Uterus (tissue), 4 donors: ENCODE results near the gene STK33. TPM values are rescaled to one million over a fixed set of nuclear protein-coding genes. Genes with fewer than 3 reads are reported as not detected.

ENCODE experiments used
- DNase-seq, 2 donors: peaks; one replicate each; pipeline ENCODE4 v3.0.0-alpha.2; 2019 to 2020
- H3K27ac ChIP-seq, 2 donors: fragments of 200-600 bp; sonication (generic); 1 replicate in 1 of 2; 2 replicates in 1 of 2; pipeline ENCODE4 v1.5.1; 2016 to 2018
- H3K27me3 ChIP-seq, 2 donors: fragments of 200-600 bp; sonication (generic); one replicate each; pipeline ENCODE4 v1.5.1; 2018 to 2019; ENCODE audit warnings: control low read depth in 1 of 2
- H3K36me3 ChIP-seq, 2 donors: fragments of 200-600 bp; sonication (generic); one replicate each; pipeline ENCODE4 v1.5.1; 2019; ENCODE audit warnings: control low read depth in 1 of 2
- H3K4me1 ChIP-seq, 2 donors: fragments of 200-600 bp; sonication (generic); one replicate each; pipeline ENCODE4 v1.5.1; 2018 to 2019; ENCODE audit warnings: control low read depth in 1 of 2
- H3K4me3 ChIP-seq, 2 donors: fragments of 200-600 bp; sonication (generic); 1 replicate in 1 of 2; 2 replicates in 1 of 2; pipeline ENCODE4 v1.5.1; 2018 to 2019; ENCODE audit warnings: mild to moderate bottlenecking in 1 of 2
- H3K9me3 ChIP-seq, 2 donors: fragments of 200-600 bp; sonication (generic); one replicate each; pipeline ENCODE4 v1.5.1; 2019; ENCODE audit warnings: control low read depth in 1 of 2
- POLR2A ChIP-seq, 2 donors: fragments of 450-650 bp; IDR thresholded peaks; one replicate each; pipeline ENCODE4 v1.6.1; 2016; ENCODE audit warnings: antibody characterized with exemption in 2 of 2, mild to moderate bottlenecking in 1 of 2, moderate library complexity in 1 of 2
- intact Hi-C: fragments of 100-400 bp; cut with DNase I; formaldehyde crosslinking; loops from one replicate; pipeline ENCODE4 v1.15.1; 2023; ENCODE audit warnings: low total_unique reads
- total RNA-seq, 4 donors: library from RNA; depleted of rRNA in 3 of 4; stranded (reverse); fragments of >200 nt in 3 of 4; gene quantifications; one replicate each; pipeline versions ENCODE4 v1.1.0 to v1.2.4, GENCODE V29; 2014 to 2023
- TF ChIP-seq, protein P1 (sequence below), 4 experiments: fragments of 200-600 bp in 2 of 4; fragments of 450-650 bp in 2 of 4; sonication (generic) in 2 of 4; IDR thresholded peaks; one replicate each; pipeline ENCODE4 v1.5.1; 2016 to 2019; ENCODE audit warnings: antibody characterized with exemption in 4 of 4, mild to moderate bottlenecking in 2 of 4, moderate library complexity in 1 of 4
- donor health status: DM: yes; HTN: yes; CAD: no.

The STK33 gene
- total RNA-seq, 4 donors from 2014 or later = 12.4 to 30.7 (median 30.2) TPM

DNA sequence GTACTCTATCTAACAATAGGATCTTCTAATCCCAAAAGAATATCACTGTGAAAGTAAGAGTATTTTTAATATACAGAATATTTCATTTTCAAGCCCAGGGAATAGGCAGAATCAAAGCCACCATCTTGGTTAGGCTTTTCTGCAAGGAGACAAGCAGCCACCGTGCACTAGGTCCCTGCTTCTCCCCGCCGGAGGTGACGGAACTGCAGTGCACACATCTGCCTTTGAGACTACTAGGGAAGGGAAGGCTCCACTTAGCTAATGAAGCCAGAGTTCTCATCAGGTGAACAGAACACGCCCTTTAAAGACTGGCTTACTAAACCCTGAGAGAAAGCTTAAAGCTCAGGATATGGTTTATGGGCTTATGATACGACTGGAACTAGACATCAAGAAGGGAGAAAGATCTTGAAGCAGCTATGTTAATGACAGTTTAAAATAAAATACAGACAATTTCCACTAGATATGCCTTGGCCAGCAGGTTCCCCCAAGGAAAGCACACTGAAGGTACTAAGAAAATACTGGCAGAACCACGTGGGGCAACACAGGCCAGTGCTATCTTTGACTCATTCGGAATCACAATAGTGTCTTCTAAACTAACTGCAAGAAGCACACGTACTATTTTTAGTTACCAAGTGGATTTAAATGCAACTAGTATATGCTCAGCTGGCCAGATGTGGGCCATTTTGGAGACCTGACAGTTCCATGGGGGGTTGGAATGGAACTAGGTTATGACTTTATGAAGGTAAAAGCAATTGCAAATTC lies 203.0 kb downstream of the STK33 start:
- no peak for DNase-seq
- intact Hi-C loops = no loop called here
- Histone ChIP-seq H3K4me3 (no peak overlapping the region), H3K27ac (no peak overlapping the region), H3K4me1 (no peaks in the 10 kb centered on the region), H3K27me3 (no peaks in the 10 kb centered on the region), H3K36me3 (no peaks in the 10 kb centered on the region), H3K9me3 (no peaks in the 10 kb centered on the region)
- TF ChIP-seq, protein P1, sequence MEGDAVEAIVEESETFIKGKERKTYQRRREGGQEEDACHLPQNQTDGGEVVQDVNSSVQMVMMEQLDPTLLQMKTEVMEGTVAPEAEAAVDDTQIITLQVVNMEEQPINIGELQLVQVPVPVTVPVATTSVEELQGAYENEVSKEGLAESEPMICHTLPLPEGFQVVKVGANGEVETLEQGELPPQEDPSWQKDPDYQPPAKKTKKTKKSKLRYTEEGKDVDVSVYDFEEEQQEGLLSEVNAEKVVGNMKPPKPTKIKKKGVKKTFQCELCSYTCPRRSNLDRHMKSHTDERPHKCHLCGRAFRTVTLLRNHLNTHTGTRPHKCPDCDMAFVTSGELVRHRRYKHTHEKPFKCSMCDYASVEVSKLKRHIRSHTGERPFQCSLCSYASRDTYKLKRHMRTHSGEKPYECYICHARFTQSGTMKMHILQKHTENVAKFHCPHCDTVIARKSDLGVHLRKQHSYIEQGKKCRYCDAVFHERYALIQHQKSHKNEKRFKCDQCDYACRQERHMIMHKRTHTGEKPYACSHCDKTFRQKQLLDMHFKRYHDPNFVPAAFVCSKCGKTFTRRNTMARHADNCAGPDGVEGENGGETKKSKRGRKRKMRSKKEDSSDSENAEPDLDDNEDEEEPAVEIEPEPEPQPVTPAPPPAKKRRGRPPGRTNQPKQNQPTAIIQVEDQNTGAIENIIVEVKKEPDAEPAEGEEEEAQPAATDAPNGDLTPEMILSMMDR (IDR thresholded peaks at IDR 0.05) = no peak
- no peak for TF ChIP-seq POLR2A (IDR thresholded peaks at IDR 0.05)

- intact Hi-C loops = no loop called here
- TF ChIP-seq, protein P1 (IDR thresholded peaks at IDR 0.05) = no peak
- TF ChIP-seq POLR2A (IDR thresholded peaks at IDR 0.05) = no peak
- H3K27me3 ChIP-seq = no peaks in the 10 kb centered on the region
- H3K36me3 ChIP-seq = no peaks in the 10 kb centered on the region
- no peaks in the 10 kb centered on the region for H3K4me1 ChIP-seq
- no peak overlapping the region for H3K4me3 ChIP-seq
- no peak for DNase-seq
- H3K27ac ChIP-seq = no peak overlapping the region
- no peaks in the 10 kb centered on the region for H3K9me3 ChIP-seq
These were observed 204.7 kb downstream of the STK33 start for GRCh38 chr11:8389029-8389996.

DNA sequence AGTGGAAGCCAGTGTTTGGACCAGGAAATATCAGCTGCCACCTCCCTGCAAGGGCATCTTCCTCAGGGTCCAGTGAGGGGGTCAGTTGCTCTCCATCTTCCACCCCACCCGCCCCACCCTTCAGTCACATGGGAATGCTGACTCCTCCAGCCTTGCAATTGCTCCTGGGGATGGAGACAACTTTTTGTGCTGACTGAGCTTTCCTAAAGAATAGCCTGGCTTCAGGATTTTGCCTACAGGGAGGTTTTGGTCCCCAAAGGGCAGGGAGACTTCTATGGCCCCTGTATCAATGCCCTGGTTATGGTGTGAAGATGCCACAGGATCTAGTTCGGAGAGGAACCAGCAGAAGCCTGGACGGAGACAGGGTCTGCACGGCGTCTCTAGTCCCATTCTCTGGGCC lies 206.3 kb downstream of the STK33 start:
- no peaks in the 10 kb centered on the region for H3K4me1 ChIP-seq
- intact Hi-C loops = no loop called here
- no peaks in the 10 kb centered on the region for H3K9me3 ChIP-seq
- no peaks in the 10 kb centered on the region for H3K27me3 ChIP-seq
- DNase-seq = no peak
- no peaks in the 10 kb centered on the region for H3K36me3 ChIP-seq
- no peak overlapping the region for H3K4me3 ChIP-seq
- TF ChIP-seq, protein P1 (IDR thresholded peaks at IDR 0.05) = no peak
- TF ChIP-seq POLR2A (IDR thresholded peaks at IDR 0.05) = no peak
- no peak overlapping the region for H3K27ac ChIP-seq

GRCh38 chr11:8387141-8387540 lies 206.9 kb downstream of the STK33 start:
- H3K27ac ChIP-seq = no peak overlapping the region
- no peaks in the 10 kb centered on the region for H3K27me3 ChIP-seq
- TF ChIP-seq, protein P1 (IDR thresholded peaks at IDR 0.05) = no peak
- TF ChIP-seq POLR2A (IDR thresholded peaks at IDR 0.05) = no peak
- no peaks in the 10 kb centered on the region for H3K36me3 ChIP-seq
- H3K4me1 ChIP-seq = no peaks in the 10 kb centered on the region
- H3K9me3 ChIP-seq = no peaks in the 10 kb centered on the region
- intact Hi-C loops = no loop called here
- H3K4me3 ChIP-seq = no peak overlapping the region
- DNase-seq = no peak
